ENCODE measurements around the gene RIPOR1.
A peak's percentile ranks its signal among the peaks of the same experiment; 100 is the strongest.

RIPOR1 gene

DNA sequence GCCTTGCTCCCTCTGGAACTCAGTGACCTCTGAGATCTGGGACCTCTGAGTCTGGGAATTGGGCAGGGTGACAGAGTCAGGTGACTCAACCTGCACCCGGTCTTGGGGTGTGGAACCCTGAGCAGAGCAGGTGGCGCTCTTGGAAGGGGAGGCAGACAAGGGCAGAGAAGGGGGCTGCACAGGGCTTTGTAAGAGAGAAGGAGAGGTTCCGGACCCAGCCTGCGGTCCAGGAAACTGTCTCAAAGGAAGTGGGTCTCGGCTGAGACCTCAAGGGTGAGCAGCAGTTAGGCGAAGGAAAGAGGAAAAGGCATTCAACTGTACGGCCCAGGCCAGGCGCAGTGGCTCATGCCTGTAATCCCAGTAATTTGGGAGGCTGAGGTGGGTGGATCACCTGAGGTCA is 10.0 kb upstream of the RIPOR1 start:
- no peak for TF ChIP-seq ZFX (IDR thresholded peaks at IDR 0.05)
- TF ChIP-seq, protein P1, sequence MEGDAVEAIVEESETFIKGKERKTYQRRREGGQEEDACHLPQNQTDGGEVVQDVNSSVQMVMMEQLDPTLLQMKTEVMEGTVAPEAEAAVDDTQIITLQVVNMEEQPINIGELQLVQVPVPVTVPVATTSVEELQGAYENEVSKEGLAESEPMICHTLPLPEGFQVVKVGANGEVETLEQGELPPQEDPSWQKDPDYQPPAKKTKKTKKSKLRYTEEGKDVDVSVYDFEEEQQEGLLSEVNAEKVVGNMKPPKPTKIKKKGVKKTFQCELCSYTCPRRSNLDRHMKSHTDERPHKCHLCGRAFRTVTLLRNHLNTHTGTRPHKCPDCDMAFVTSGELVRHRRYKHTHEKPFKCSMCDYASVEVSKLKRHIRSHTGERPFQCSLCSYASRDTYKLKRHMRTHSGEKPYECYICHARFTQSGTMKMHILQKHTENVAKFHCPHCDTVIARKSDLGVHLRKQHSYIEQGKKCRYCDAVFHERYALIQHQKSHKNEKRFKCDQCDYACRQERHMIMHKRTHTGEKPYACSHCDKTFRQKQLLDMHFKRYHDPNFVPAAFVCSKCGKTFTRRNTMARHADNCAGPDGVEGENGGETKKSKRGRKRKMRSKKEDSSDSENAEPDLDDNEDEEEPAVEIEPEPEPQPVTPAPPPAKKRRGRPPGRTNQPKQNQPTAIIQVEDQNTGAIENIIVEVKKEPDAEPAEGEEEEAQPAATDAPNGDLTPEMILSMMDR (conservative IDR thresholded peaks at IDR 0.05): no peak
- no peak overlapping the region for H3K27ac ChIP-seq

DNA sequence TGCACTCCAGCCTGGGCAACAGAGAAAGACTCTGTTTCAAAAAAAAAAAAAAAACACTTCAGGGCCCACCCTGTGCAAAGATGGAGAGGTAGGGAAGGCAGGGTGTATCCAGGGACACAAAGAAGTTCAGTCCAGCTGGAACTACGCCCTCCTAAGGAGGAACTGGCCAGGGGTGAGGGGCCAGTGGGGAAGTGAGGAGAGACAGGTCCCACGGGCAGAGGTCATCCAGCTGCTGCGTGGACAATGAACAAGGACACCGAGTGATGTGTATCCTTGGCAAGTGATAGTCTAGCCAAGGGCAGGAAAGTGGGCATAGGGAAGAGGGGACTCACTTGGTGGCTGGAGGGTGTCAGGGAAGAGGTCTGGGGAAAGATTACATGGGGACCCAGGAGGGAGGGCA is 9.4 kb upstream of the RIPOR1 start:
- no peak overlapping the region for H3K27ac ChIP-seq
- TF ChIP-seq ZFX (IDR thresholded peaks at IDR 0.05): no peak
- TF ChIP-seq, protein P1 (conservative IDR thresholded peaks at IDR 0.05): no peak

DNA sequence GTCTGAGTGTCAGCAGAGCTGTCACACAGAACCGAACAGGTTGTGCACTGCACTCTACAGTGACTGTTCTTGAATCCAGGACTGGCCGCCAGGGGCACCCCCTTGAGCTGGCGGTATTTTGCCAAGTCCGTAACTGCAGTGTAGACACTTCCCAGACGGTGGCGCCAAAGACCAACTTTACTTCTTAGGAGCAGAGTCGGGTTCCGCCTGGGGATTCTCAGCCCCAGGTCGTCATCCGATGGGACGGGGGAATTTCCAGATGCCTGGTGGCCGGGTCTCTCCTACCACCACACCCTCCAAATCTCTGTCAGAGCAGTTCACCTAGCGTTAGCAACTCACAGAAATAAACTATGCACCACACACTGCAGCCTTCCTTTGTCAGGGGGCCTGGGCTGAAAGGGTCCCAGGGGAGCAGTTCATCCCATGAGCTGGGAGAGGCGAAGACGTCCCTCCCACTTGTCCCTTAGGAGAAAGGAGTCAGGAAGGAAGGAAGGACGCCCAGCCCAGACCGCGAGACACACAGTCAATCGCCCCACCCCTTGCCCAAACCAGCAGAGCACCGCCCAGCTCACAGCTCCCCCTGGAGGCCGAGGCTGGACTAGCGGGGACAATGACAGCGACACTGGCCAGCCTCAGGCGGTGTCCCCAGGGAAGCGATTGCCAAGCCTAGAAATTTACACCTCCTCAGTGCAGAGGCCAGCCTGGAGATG is 7.4 kb upstream of the RIPOR1 start:
- TF ChIP-seq ZFX (IDR thresholded peaks at IDR 0.05): no peak
- TF ChIP-seq, protein P1 (conservative IDR thresholded peaks at IDR 0.05): peak; percentile 99
- peak overlapping the region; percentile 63 for H3K27ac ChIP-seq

DNA sequence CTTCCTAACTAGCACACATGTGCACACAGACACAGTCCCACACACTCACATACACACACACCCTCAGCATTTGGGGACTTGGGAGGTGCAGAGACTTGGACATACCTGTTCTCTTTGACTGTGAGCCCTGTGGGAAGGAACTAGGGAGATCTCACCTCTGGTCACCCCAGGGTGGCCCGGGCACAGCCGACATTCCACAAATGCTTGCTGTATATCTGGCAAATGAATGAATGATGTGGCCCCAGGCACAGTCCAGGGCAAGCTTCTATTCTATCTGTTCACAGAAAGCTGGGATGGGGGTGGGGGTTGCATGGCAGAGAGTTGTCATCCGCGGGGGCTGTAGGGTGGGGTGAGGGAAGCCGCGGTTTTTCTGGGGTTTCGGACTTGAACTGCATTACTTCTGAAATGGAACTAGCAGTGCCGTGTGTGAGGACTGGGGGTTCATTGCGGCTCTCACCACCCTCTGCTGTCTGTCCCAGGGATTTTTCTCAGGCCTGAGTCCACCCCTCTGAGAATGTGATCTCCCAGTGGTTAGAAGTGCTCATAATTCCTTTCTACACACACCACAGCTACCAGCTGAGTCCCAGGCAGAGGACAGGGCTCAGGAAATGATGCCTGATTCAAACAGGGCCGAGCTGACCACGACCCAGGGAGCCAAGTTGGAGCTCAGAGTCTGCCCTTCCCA is 3.3 kb upstream of the RIPOR1 start:
- TF ChIP-seq ZFX (IDR thresholded peaks at IDR 0.05): no peak
- TF ChIP-seq, protein P1 (conservative IDR thresholded peaks at IDR 0.05): no peak
- no peak overlapping the region for H3K27ac ChIP-seq

DNA sequence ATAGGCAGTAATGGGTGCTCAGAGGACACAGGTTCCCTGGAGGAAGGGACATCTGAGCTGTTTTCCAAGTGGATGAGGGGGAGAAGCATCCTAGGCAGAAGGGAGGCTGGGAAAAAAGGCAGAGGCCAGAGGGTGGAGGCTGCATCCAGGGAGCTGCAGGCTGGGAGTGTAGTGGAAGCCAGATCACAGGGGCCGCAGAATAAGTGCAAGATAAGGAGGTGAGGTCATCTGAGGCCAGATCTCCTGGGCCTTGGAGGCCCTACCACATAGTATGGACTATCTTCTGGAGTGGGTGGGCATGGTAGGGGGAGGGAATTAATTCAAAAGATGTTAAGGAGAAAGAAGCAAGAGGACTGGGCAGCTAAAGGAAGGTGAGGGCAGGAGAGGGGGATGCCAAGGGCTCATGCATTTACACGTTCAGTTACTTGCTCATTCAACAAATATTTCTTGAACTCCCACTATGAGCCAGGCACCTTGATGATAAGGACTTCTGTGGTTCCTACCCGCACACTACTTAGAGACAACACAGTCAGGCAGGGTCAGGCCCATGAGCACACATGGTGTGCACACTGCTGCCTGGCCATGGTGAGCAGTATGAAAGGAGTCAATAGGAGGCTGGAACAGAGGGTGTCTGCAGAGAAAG is 2.4 kb upstream of the RIPOR1 start:
- no peak overlapping the region for H3K27ac ChIP-seq
- TF ChIP-seq, protein P1 (conservative IDR thresholded peaks at IDR 0.05): no peak
- no peak for TF ChIP-seq ZFX (IDR thresholded peaks at IDR 0.05)

DNA sequence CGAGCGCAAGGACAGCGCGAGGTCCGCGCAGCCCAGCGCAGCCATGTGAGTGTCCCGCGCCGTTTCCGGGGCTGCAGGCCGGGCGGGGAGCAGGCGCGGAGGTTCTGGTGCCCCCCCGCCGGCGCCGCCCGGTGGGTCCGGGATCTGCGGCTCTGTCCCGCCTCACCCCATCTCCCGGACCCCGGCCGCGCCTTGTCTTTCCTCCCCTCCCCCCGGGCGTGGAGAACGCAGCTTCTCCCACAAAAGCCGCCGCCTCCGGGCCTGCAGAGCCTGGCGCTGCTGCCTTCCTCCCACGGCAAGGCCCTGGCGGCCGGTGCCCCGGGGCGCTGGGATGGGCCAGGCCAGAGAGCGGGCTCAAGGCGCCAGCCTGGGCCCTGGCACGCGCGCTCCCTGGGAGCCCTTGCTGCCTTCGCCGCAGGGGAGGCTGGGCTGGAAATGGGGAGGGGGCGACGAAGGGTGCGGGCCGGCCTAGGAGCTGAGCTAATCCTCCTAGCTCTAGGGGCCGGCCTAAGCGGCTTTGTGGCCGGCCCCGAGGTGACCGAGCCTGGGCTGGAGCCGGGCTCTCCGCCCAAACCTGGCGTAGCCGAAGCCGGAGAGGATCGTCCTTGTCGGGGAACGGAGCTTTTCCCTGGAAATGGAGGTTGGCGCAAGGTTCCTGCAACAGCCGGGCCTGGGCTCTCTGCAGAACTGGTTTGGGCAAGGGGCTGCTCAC is 397 bp downstream of the RIPOR1 start:
- peak; percentile 94 for TF ChIP-seq ZFX (IDR thresholded peaks at IDR 0.05)
- TF ChIP-seq, protein P1 (conservative IDR thresholded peaks at IDR 0.05): no peak
- peak overlapping the region; percentile 82 for H3K27ac ChIP-seq
